ENCODE measurements around the gene TCF7L2. TPM values are rescaled to one million over a fixed set of nuclear protein-coding genes. Genes with fewer than 3 reads are reported as not detected.

Gene TCF7L2
- total RNA-seq, 3 donors from 2014 or later, result 33.1 to 44.2 (median 34.1) TPM

DNA sequence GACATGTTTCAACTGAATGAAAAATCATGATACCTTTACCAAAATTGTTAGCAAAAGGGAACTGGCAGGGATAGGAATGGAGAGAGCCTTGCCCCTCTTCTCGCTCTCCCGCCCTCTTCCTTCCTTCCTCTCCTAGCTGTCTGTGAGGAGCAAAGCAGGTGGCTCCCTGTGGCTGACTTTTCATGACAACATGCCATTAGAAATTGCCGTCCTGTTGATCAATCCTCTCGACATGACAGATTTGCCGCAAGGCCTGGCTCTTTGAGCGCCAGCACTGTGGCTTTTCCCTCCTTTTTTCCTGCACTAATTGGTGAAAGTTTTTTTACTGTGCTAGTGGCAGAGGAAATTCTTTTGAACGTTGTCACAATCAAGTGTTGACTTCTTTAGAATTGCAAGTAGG is 171.1 kb downstream of the TCF7L2 start:
- Histone ChIP-seq H3K36me3 (no peaks in the 10 kb centered on the region), H3K27me3 (no peaks in the 10 kb centered on the region), H3K4me1 (no peaks in the 10 kb centered on the region), H3K27ac (no peak overlapping the region), H3K4me3 (no peak overlapping the region), H3K9me3 (no peaks in the 10 kb centered on the region)
- TF ChIP-seq CTCF (IDR thresholded peaks at IDR 0.05) (no peak), POLR2A (IDR thresholded peaks at IDR 0.05) (no peak), POLR2AphosphoS5 (IDR thresholded peaks at IDR 0.05) (no peak)
- intact Hi-C loops (cut with DNase I; ENCODE audit: low total_unique reads), result no loop called here
- DNase-seq (ENCODE audit: low spot score in 2 of 2), result no peak

- TF ChIP-seq POLR2AphosphoS5 (IDR thresholded peaks at IDR 0.05), result no peak
- TF ChIP-seq POLR2A (IDR thresholded peaks at IDR 0.05), result no peak
- no peak for TF ChIP-seq CTCF (IDR thresholded peaks at IDR 0.05)
- intact Hi-C loops (cut with DNase I; ENCODE audit: low total_unique reads), result no loop called here
These were observed 172.9 kb downstream of the TCF7L2 start for GRCh38 chr10:113122947-113123346.

DNA sequence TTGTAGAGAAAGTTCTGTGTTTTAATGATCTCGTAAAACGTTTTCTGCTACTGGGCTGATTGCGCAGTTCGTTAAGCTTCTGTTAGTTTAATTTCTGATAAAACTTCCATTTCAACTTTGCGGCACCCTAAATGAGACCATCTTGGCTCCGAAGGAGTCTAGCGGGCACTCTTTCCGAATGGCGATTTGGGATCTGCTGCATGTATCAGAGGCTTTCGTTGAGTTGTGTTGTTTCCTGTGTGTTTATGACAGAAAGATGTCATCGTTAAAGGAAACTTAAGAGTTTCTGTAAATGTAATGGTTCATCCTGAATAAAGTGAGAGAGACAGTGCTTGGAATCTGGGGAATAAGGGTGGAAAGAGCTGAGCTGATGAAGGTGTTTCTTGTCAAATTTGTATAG is 174.7 kb downstream of the TCF7L2 start:
- Histone ChIP-seq H3K4me1 (no peaks in the 10 kb centered on the region), H3K36me3 (no peaks in the 10 kb centered on the region), H3K27ac (peak overlapping the region; percentile 16 to 48), H3K9me3 (no peaks in the 10 kb centered on the region), H3K27me3 (no peaks in the 10 kb centered on the region), H3K4me3 (no peak overlapping the region)
- intact Hi-C loops (cut with DNase I; ENCODE audit: low total_unique reads), result no loop called here
- DNase-seq (ENCODE audit: low spot score in 2 of 2), result no peak
- TF ChIP-seq POLR2A (IDR thresholded peaks at IDR 0.05) (no peak), CTCF (IDR thresholded peaks at IDR 0.05) (no peak), POLR2AphosphoS5 (IDR thresholded peaks at IDR 0.05) (no peak)

More at GRCh38 chr10:113122947-113123346, 172.9 kb downstream of the TCF7L2 start:
- DNase-seq (ENCODE audit: low spot score in 2 of 2), result no peak
- Histone ChIP-seq H3K4me1 (no peaks in the 10 kb centered on the region), H3K27ac (no peak overlapping the region), H3K27me3 (no peaks in the 10 kb centered on the region), H3K4me3 (no peak overlapping the region), H3K9me3 (no peaks in the 10 kb centered on the region), H3K36me3 (no peaks in the 10 kb centered on the region)

GRCh38 chr10:113125612-113126011 is 175.6 kb downstream of the TCF7L2 start:
- intact Hi-C loops (cut with DNase I; ENCODE audit: low total_unique reads), result no loop called here
- TF ChIP-seq CTCF (IDR thresholded peaks at IDR 0.05) (no peak), POLR2A (IDR thresholded peaks at IDR 0.05) (no peak), POLR2AphosphoS5 (IDR thresholded peaks at IDR 0.05) (no peak)
- H3K4me1 ChIP-seq, result no peaks in the 10 kb centered on the region
- no peak for DNase-seq (ENCODE audit: low spot score in 2 of 2)
- no peaks in the 10 kb centered on the region for H3K9me3 ChIP-seq
- peak overlapping the region in 1 of 2 donors; percentile 45 for H3K27ac ChIP-seq
- H3K4me3 ChIP-seq, result peak overlapping the region in 1 of 3 donors; percentile 19
- no peaks in the 10 kb centered on the region for H3K36me3 ChIP-seq
- no peaks in the 10 kb centered on the region for H3K27me3 ChIP-seq

DNA sequence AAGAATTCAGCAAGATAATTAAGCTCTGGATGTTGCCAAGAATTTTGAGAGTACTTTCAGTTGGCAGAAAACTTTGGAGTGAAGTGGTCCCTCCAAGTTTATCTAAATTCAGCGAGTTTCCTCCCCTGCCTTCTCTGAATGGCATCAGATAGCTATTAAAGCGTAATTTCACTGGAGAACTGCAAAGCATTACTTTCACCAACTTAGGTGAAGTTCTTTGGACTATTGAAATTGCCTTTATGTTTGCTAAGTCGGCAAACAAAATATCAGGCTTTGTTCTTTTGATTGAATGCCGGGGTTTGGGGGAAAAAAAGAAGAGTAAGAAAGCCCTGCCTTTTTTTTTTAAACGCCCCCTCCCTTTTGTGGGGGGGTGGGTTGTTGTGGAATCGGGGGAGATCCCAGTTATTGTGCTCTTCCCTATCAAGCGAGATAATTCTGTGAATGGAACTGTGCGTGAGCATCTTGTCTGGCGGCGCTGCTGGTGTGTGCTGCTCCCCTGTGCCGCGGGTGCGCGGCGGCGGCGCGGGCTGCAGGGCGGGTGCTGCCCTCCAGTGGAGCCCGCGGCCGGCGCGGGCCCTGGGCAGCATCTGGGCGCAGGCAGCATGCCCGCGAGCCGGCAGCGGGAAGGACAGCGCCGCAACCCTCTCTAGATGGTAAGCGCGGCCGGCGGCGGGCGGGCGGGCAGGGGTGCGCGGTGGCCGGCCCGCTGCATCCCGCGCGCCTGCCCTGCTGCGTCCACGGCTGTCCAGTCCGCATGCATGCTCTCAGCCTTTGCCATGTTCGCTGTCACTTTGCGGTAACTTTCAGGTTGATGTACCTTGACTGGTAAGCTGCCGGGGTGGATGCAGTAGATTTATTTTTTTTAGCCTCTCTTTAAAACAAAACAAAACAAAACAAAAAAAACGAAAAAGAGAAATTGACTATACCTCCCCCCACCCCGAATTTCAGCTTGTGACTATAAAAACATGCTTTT is 176.5 kb downstream of the TCF7L2 start:
- DNase-seq (ENCODE audit: low spot score in 2 of 2), result peak; percentile 52 to 66
- Histone ChIP-seq H3K27me3 (no peaks in the 10 kb centered on the region), H3K4me3 (peak overlapping the region; percentile 35 to 63 (median 45)), H3K4me1 (peaks cover 0 to 7% of the 10 kb centered on the region in 2 donors), H3K27ac (peak overlapping the region; percentile 46 to 57), H3K36me3 (no peaks in the 10 kb centered on the region), H3K9me3 (no peaks in the 10 kb centered on the region)
- TF ChIP-seq CTCF (IDR thresholded peaks at IDR 0.05), result peak in 1 of 3 donors; percentile 77
- TF ChIP-seq POLR2A (IDR thresholded peaks at IDR 0.05), result no peak
- intact Hi-C loops (cut with DNase I; ENCODE audit: low total_unique reads), result no loop called here
